Osteocyte (in vitro differentiated cells): ENCODE data around the gene SSB. TPM values are rescaled to one million over a fixed set of nuclear protein-coding genes. Genes with fewer than 3 reads are reported as not detected.
A peak's percentile ranks its signal among the peaks of the same experiment; 100 is the strongest.
"Not testable (repeated sequence)": the region's sequence is repeated elsewhere in the genome, so short reads cannot be mapped to it uniquely, and the experiment has no call there.

Experiments
- DNase-seq: peaks from one replicate; pipeline ENCODE4 v3.0.0; 2021; ENCODE audit warnings: mixed read lengths; ENCODE audit not compliant: unreplicated experiment; ENCODE audit errors: extremely low spot score
- H3K27ac Mint-ChIP-seq: one replicate; pipeline ENCODE4 v1.8.0; 2021; ENCODE audit warnings: mild to moderate bottlenecking, mixed read lengths; ENCODE audit not compliant: unreplicated experiment
- H3K27me3 Mint-ChIP-seq: one replicate; pipeline ENCODE4 v1.8.0; 2021; ENCODE audit warnings: mixed read lengths; ENCODE audit not compliant: unreplicated experiment
- H3K36me3 Mint-ChIP-seq: one replicate; pipeline ENCODE4 v1.8.0; 2021; ENCODE audit warnings: mixed read lengths; ENCODE audit not compliant: unreplicated experiment
- H3K4me1 Mint-ChIP-seq: one replicate; pipeline ENCODE4 v1.8.0; 2021; ENCODE audit warnings: mixed read lengths; ENCODE audit not compliant: unreplicated experiment
- H3K4me3 Mint-ChIP-seq: one replicate; pipeline ENCODE4 v1.8.0; 2021; ENCODE audit warnings: mild to moderate bottlenecking, moderate library complexity, mixed read lengths; ENCODE audit not compliant: unreplicated experiment
- H3K9me3 Mint-ChIP-seq: one replicate; pipeline ENCODE4 v1.8.0; 2021; ENCODE audit warnings: mixed read lengths; ENCODE audit not compliant: unreplicated experiment
- CTCF ChIP-seq: fragments of 200-600 bp; sonication (generic); IDR thresholded peaks from 2 replicates; pipeline ENCODE4 v1.5.0; 2021; ENCODE audit warnings: antibody characterized with exemption, mild to moderate bottlenecking, moderate library complexity
- total RNA-seq: library from RNA; stranded (reverse); gene quantifications from 2 replicates; pipeline ENCODE4 v1.2.1, GENCODE V29; 2021

Gene SSB
- total RNA-seq, 1 donor from 2014 or later: 111 TPM

- TF ChIP-seq CTCF: no peak
- Mint-ChIP-seq H3K27me3 (no peaks in the 10 kb centered on the region), H3K27ac (peak overlapping the region; percentile 25), H3K4me3 (no peak overlapping the region), H3K4me1 (peaks cover 18% of the 10 kb centered on the region), H3K36me3 (peaks cover 59% of the 10 kb centered on the region), H3K9me3 (no peaks in the 10 kb centered on the region)
- DNase-seq: no peak
Measured at GRCh38 chr2:169815849-169816248, 17.2 kb downstream of the SSB start.

- Mint-ChIP-seq H3K36me3 (peaks cover 58% of the 10 kb centered on the region), H3K4me1 (peaks cover 25% of the 10 kb centered on the region)
- H3K27ac Mint-ChIP-seq, H3K27me3 Mint-ChIP-seq, H3K9me3 Mint-ChIP-seq, H3K4me3 Mint-ChIP-seq, DNase-seq: not testable (repeated sequence)
Measured at GRCh38 chr2:169816961-169817360, 18.3 kb downstream of the SSB start.

GRCh38 chr2:169817369-169817768 lies 18.7 kb downstream of the SSB start:
- Mint-ChIP-seq H3K4me1 (peaks cover 29% of the 10 kb centered on the region), H3K36me3 (peaks cover 54% of the 10 kb centered on the region)
- not testable (repeated sequence) for H3K27me3 Mint-ChIP-seq, H3K27ac Mint-ChIP-seq, H3K9me3 Mint-ChIP-seq, DNase-seq, H3K4me3 Mint-ChIP-seq

GRCh38 chr2:169818241-169818640 lies 19.6 kb downstream of the SSB start:
- peaks cover 52% of the 10 kb centered on the region for H3K36me3 Mint-ChIP-seq

GRCh38 chr2:169819106-169819505 lies 20.4 kb downstream of the SSB start:
- Mint-ChIP-seq H3K36me3 (peaks cover 46% of the 10 kb centered on the region), H3K27ac (peak overlapping the region; percentile 59), H3K4me1 (peaks cover 46% of the 10 kb centered on the region), H3K27me3 (no peaks in the 10 kb centered on the region), H3K9me3 (no peaks in the 10 kb centered on the region), H3K4me3 (no peak overlapping the region)
- no peak for TF ChIP-seq CTCF
- DNase-seq: no peak

More at GRCh38 chr2:169818241-169818640, 19.6 kb downstream of the SSB start:
- no peaks in the 10 kb centered on the region for H3K27me3 Mint-ChIP-seq
- no peak overlapping the region for H3K4me3 Mint-ChIP-seq
- H3K9me3 Mint-ChIP-seq: no peaks in the 10 kb centered on the region
- peaks cover 38% of the 10 kb centered on the region for H3K4me1 Mint-ChIP-seq
- H3K27ac Mint-ChIP-seq: no peak overlapping the region
- no peak for DNase-seq
- no peak for TF ChIP-seq CTCF

- Mint-ChIP-seq H3K27ac (peak overlapping the region; percentile 87), H3K4me1 (peaks cover 50% of the 10 kb centered on the region), H3K36me3 (peaks cover 42% of the 10 kb centered on the region)
- H3K27me3 Mint-ChIP-seq, H3K4me3 Mint-ChIP-seq, H3K9me3 Mint-ChIP-seq, DNase-seq: not testable (repeated sequence)
Measured at GRCh38 chr2:169820101-169820500, 21.4 kb downstream of the SSB start.

GRCh38 chr2:169822036-169822435 lies 23.4 kb downstream of the SSB start:
- TF ChIP-seq CTCF: no peak
- Mint-ChIP-seq H3K27me3 (no peaks in the 10 kb centered on the region), H3K27ac (no peak overlapping the region), H3K4me3 (no peak overlapping the region), H3K36me3 (peaks cover 25% of the 10 kb centered on the region), H3K9me3 (no peaks in the 10 kb centered on the region), H3K4me1 (peaks cover 56% of the 10 kb centered on the region)
- no peak for DNase-seq
